GM23248 (cell line): Measurements from ENCODE around the gene BASP1. TPM values are rescaled to one million over a fixed set of nuclear protein-coding genes. Genes with fewer than 3 reads are reported as not detected.

Experiments
- DNase-seq: peaks from one replicate; pipeline ENCODE4 v3.0.0-alpha.2; 2015
- H2AFZ ChIP-seq: fragments of 200-600 bp; sonication (generic); 2 replicates; pipeline ENCODE4 v1.6.1; 2016; ENCODE audit warnings: antibody characterized with exemption
- H3F3A ChIP-seq: fragments of 200-600 bp; sonication (generic); 2 replicates; pipeline ENCODE4 v1.6.1; 2016; ENCODE audit warnings: mild to moderate bottlenecking, antibody characterized with exemption, mixed run types; ENCODE audit not compliant: insufficient read depth
- H3K27ac ChIP-seq: fragments of 200-600 bp; sonication (generic); 2 replicates; pipeline ENCODE4 v1.5.1; 2016; ENCODE audit warnings: mild to moderate bottlenecking
- H3K27me3 ChIP-seq: fragments of 200-600 bp; sonication (generic); replicated peaks from 2 replicates; pipeline ENCODE4 v1.6.1; 2016; ENCODE audit warnings: mild to moderate bottlenecking; ENCODE audit not compliant: insufficient read depth
- H3K36me3 ChIP-seq: fragments of 200-600 bp; sonication (generic); 2 replicates; pipeline ENCODE4 v1.6.1; 2016; ENCODE audit warnings: low read depth, mild to moderate bottlenecking
- H3K4me1 ChIP-seq: fragments of 200-600 bp; sonication (generic); 2 replicates; pipeline ENCODE4 v1.6.1; 2016; ENCODE audit warnings: mild to moderate bottlenecking; ENCODE audit not compliant: insufficient read depth
- H3K4me2 ChIP-seq: fragments of 200-600 bp; sonication (generic); one replicate; pipeline ENCODE4 v1.6.1; 2016; ENCODE audit warnings: mild to moderate bottlenecking; ENCODE audit not compliant: unreplicated experiment
- H3K4me3 ChIP-seq: fragments of 200-600 bp; sonication (generic); 2 replicates; pipeline ENCODE4 v1.5.1; 2016; ENCODE audit warnings: mild to moderate bottlenecking
- H3K79me2 ChIP-seq: fragments of 200-600 bp; sonication (generic); 2 replicates; pipeline ENCODE4 v1.6.1; 2016; ENCODE audit warnings: mild to moderate bottlenecking; ENCODE audit not compliant: insufficient read depth
- H3K9ac ChIP-seq: fragments of 200-600 bp; sonication (generic); 2 replicates; pipeline ENCODE4 v1.6.1; 2016; ENCODE audit warnings: mild to moderate bottlenecking
- H3K9me2 ChIP-seq: fragments of 200-600 bp; sonication (generic); 2 replicates; pipeline ENCODE4 v1.6.1; 2016; ENCODE audit warnings: mixed run types, mild to moderate bottlenecking, moderate library complexity; ENCODE audit not compliant: insufficient read depth
- H3K9me3 ChIP-seq: fragments of 200-600 bp; sonication (generic); one replicate; pipeline ENCODE4 v1.6.1; 2017; ENCODE audit warnings: low read depth
- H4K20me1 ChIP-seq: fragments of 200-600 bp; sonication (generic); 2 replicates; pipeline ENCODE4 v1.6.0; 2016; ENCODE audit not compliant: insufficient read depth
- EZH2 ChIP-seq: fragments of 200-600 bp; sonication (generic); IDR thresholded peaks from 2 replicates; pipeline ENCODE4 v1.6.1; 2018; ENCODE audit warnings: antibody characterized with exemption, mild to moderate bottlenecking; ENCODE audit not compliant: insufficient read depth, poor library complexity, severe bottlenecking
- EZH2phosphoT487 ChIP-seq: fragments of 200-600 bp; sonication (generic); IDR thresholded peaks from 2 replicates; pipeline ENCODE4 v1.6.1; 2018; ENCODE audit warnings: antibody characterized with exemption, moderate library complexity, mild to moderate bottlenecking, low read depth; ENCODE audit not compliant: insufficient read depth
- WGBS, 2 experiments: methylation state at CpG; one replicate each; pipeline ENCODE4 v1.1.6; 2015 to 2017; ENCODE audit warnings: low lambda C conversion rate in 2 of 2, low coverage in 1 of 2; ENCODE audit errors: missing lambda C conversion rate in 2 of 2; 5-methylcytosine and 5-hydroxymethylcytosine counted together
- in situ Hi-C: fragments of 300-500 bp; cut with MboI; formaldehyde crosslinking; loops from 2 replicates; pipeline ENCODE4 v1.15.0; 2020
- polyA plus RNA-seq: library from polyadenylated mRNA; unstranded; fragments of >200 nt; fragmentation: Nextera tagmentation; extraction: Ambion mirVana; gene quantifications from 2 replicates; pipeline ENCODE4 v1.2.1, GENCODE V29; 2016
- total RNA-seq: library from RNA; depleted of rRNA; stranded (reverse); fragments of >200 nt; shearing (Covaris generic); gene quantifications from 2 replicates; pipeline ENCODE4 v1.2.3, GENCODE V29; 2014

Gene BASP1
- total and polyA plus RNA-seq, 2 experiments from 2014 or later, result 58.4 to 121 TPM

GRCh38 chr5:17224858-17225511 lies 7.6 kb downstream of the BASP1 start:
- no peaks in the 10 kb centered on the region for H4K20me1 ChIP-seq
- H3K9me2 ChIP-seq, result no peaks in the 10 kb centered on the region
- H3K27me3 ChIP-seq, result no peaks in the 10 kb centered on the region
- H3K79me2 ChIP-seq, result peaks cover 100% of the 10 kb centered on the region
- peak overlapping the region; percentile 37 for H3K4me2 ChIP-seq
- 65 to 67% methylated on average over 11 of the region's 11 CpGs for WGBS, 2 experiments
- peaks cover 59% of the 10 kb centered on the region for H3F3A ChIP-seq
- TF ChIP-seq EZH2phosphoT487 (no peak), EZH2 (no peak)
- in situ Hi-C loops, result loop anchor here (25.0 kb wide), 2 partner anchors 887 to 1063 kb away; no protein-coding TSS in a partner anchor
- no peak overlapping the region for H2AFZ ChIP-seq
- 0 out of 2 replicates have a peak, but pooled peaks cover 4% of the 10 kb centered on the region for H3K36me3 ChIP-seq
- peak overlapping the region; percentile 19; the same call in 1 of the 2 replicates for H3K9ac ChIP-seq
- H3K4me1 ChIP-seq, result peaks cover 87% of the 10 kb centered on the region
- peak overlapping the region; percentile 58 for H3K27ac ChIP-seq
- H3K4me3 ChIP-seq, result 0 out of 2 replicates have a peak overlapping the region, but pooled peaks have one; percentile 26
- H3K9me3 ChIP-seq, result no peaks in the 10 kb centered on the region
- DNase-seq, result peak; percentile 76

- Histone ChIP-seq H4K20me1 (no peaks in the 10 kb centered on the region), H3K9me3 (no peaks in the 10 kb centered on the region), H3K9me2 (no peaks in the 10 kb centered on the region), H3K4me3 (no peak overlapping the region), H2AFZ (no peak overlapping the region), H3K4me1 (peaks cover 81% of the 10 kb centered on the region), H3K4me2 (peak overlapping the region; percentile 37), H3K27ac (peak overlapping the region; percentile 58), H3K27me3 (no peaks in the 10 kb centered on the region), H3K79me2 (peaks cover 100% of the 10 kb centered on the region), H3K9ac (no peak overlapping the region), H3F3A (peaks cover 57% of the 10 kb centered on the region), H3K36me3 (peaks cover 5% of the 10 kb centered on the region; the same call in 1 of the 2 replicates)
- in situ Hi-C loops, result no loop called here
- no peak for DNase-seq
- WGBS, 2 experiments, result 94 to 96% methylated on average over 9 of the region's 9 CpGs
- TF ChIP-seq EZH2phosphoT487 (no peak), EZH2 (no peak)
These were observed 8.1 kb downstream of the BASP1 start for GRCh38 chr5:17225520-17225919.

DNA sequence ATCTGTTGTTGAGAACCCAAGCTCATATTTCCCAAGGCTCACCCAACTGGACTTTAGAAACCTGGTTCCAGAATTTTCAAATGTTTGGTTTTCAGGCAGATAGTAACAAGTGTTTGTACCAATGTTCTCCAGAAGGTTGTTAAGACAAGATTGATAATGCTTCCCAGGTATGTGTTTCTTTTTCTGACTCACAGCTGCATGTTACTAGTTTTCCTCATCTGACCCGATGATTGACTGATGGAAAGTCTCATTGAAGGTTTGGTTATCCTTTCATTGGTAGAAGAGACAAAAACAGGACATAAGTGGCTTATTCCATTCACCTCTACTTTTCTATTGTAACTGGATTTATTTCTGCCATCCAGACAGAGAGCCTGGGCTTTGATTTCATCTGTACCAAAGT lies 10.4 kb downstream of the BASP1 start:
- no peak overlapping the region for H3K4me3 ChIP-seq
- H3K9ac ChIP-seq, result no peak overlapping the region
- in situ Hi-C loops, result no loop called here
- H3K9me2 ChIP-seq, result no peaks in the 10 kb centered on the region
- peaks cover 100% of the 10 kb centered on the region for H3K79me2 ChIP-seq
- no peaks in the 10 kb centered on the region for H3K27me3 ChIP-seq
- H3K4me2 ChIP-seq, result peak overlapping the region; percentile 67
- no peak for DNase-seq
- TF ChIP-seq EZH2phosphoT487 (no peak), EZH2 (no peak)
- H3F3A ChIP-seq, result peaks cover 53% of the 10 kb centered on the region
- H4K20me1 ChIP-seq, result no peaks in the 10 kb centered on the region
- H3K27ac ChIP-seq, result peak overlapping the region; percentile 72
- H3K36me3 ChIP-seq, result peaks cover 8% of the 10 kb centered on the region
- peaks cover 58% of the 10 kb centered on the region for H3K4me1 ChIP-seq
- no peaks in the 10 kb centered on the region for H3K9me3 ChIP-seq
- 91 to 100% methylated on average over 1 of the region's 1 CpG for WGBS, 2 experiments
- no peak overlapping the region for H2AFZ ChIP-seq

DNA sequence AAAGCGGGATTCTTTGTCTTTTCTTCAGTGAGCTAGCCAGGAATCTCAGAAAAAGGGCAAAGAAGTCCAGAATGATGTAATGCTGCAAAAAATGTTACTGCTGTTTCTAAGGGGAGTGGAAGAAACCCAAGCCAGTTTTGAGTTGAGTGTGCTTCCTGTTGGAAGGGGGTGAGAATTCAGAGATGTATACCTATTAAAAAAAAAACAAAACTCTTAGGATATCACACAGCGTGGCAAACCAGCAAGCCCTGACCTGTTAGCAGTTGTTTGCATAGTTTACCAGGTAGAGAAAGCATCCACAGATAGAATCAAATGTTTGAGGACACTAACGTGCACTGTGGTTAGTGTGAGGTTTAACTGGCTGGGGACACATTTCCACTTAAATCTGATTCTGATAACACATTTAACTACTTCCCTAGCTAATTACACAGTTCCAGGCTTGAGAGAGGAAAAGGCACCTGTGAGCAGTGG lies 11.4 kb downstream of the BASP1 start:
- DNase-seq, result peak; percentile 81
- in situ Hi-C loops, result no loop called here
- Histone ChIP-seq H4K20me1 (peaks cover 3% of the 10 kb centered on the region; the same call in 1 of the 2 replicates), H3F3A (peaks cover 48% of the 10 kb centered on the region), H3K4me1 (peaks cover 48% of the 10 kb centered on the region), H3K9me2 (no peaks in the 10 kb centered on the region), H3K4me2 (peak overlapping the region; percentile 67), H3K27me3 (no peaks in the 10 kb centered on the region), H3K9ac (peak overlapping the region; percentile 55), H3K9me3 (no peaks in the 10 kb centered on the region), H3K27ac (peak overlapping the region; percentile 72), H2AFZ (peak overlapping the region; percentile 61; the same call in 1 of the 2 replicates), H3K4me3 (peak overlapping the region; percentile 23; the same call in 1 of the 2 replicates), H3K79me2 (peaks cover 100% of the 10 kb centered on the region), H3K36me3 (peaks cover 12% of the 10 kb centered on the region)
- WGBS, 2 experiments, result 43 to 44% methylated on average over 3 of the region's 3 CpGs
- TF ChIP-seq EZH2 (no peak), EZH2phosphoT487 (no peak)
